Astrocyte (in vitro differentiated cells and primary cell): ENCODE measurements around the gene SNAP47.

Experiments
- EZH2 ChIP-seq: IDR thresholded peaks from 2 replicates; pipeline ENCODE4 v1.6.1; 2012; ENCODE audit warnings: mild to moderate bottlenecking, low read length, inconsistent platforms; ENCODE audit not compliant: insufficient read depth
- TF ChIP-seq, protein P1 (sequence below): IDR thresholded peaks from 2 replicates; pipeline ENCODE4 v1.5.1; 2011; ENCODE audit warnings: low read depth, mild to moderate bottlenecking, inconsistent platforms, low read length, moderate library complexity; ENCODE audit not compliant: insufficient read depth

DNA sequence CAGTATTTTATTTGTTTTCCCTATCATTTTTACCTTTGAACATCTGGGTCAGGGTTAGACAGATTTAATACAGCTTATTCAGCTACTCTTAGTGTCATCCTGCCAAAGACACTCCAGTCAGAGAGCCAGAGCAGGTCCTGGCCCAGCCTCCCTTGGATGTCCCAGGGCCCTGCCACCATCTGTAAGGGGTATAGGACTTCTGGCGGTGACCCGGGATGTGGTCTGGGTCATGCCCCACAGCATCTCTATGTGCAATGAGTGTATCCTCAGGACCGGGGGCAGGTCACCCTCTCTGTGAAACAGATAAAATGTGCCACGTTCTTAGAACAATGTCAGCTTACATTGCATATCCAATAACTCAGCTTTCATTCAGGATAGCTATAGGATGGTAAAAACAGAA, 42.4 kb downstream of the SNAP47 start:
- TF ChIP-seq, protein P1, sequence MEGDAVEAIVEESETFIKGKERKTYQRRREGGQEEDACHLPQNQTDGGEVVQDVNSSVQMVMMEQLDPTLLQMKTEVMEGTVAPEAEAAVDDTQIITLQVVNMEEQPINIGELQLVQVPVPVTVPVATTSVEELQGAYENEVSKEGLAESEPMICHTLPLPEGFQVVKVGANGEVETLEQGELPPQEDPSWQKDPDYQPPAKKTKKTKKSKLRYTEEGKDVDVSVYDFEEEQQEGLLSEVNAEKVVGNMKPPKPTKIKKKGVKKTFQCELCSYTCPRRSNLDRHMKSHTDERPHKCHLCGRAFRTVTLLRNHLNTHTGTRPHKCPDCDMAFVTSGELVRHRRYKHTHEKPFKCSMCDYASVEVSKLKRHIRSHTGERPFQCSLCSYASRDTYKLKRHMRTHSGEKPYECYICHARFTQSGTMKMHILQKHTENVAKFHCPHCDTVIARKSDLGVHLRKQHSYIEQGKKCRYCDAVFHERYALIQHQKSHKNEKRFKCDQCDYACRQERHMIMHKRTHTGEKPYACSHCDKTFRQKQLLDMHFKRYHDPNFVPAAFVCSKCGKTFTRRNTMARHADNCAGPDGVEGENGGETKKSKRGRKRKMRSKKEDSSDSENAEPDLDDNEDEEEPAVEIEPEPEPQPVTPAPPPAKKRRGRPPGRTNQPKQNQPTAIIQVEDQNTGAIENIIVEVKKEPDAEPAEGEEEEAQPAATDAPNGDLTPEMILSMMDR, result no peak
- no peak for TF ChIP-seq EZH2
